ENCODE measurements around the gene HVCN1. TPM values are rescaled to one million over a fixed set of nuclear protein-coding genes. Genes with fewer than 3 reads are reported as not detected.
"Not testable (repeated sequence)": the region's sequence is repeated elsewhere in the genome, so short reads cannot be mapped to it uniquely, and the experiment has no call there.

Gene HVCN1
- total RNA-seq, 1 donor from 2014 or later = 1.4 TPM

DNA sequence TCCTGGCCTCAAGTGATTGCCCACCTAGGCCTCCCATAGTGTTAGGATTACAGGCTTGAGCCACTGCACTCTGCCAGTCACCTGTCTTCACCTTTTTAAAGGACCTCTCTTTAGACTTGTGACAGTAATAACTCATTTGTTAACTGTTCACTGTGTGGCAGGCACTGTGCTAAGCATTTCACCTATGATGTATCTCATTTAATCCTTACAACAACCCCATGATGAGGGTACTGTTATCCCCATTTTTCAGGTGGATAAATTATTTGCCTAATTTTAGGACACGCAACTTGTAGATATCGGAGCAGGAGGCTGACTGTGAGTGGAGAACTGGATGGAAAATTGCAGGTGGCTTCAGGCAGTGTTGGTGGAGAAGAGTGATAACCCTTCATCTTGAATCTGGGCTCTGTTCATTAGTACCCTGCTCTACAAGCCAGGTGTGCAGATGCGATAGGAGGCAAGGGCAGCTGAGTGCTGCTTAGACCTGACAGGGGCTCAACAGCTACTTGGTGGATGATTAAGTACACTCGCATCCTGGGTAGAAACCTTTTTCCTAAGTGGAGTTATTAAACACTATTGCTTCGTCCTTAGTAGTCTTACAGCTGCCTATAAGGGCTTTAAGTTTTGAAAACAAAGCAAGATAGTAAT lies 72.3 kb downstream of the HVCN1 start:
- H3K4me3 ChIP-seq (ENCODE audit: low read depth, low read length) = no peak overlapping the region
- no peak for DNase-seq (ENCODE audit: low read depth)
- TF ChIP-seq, protein P1, sequence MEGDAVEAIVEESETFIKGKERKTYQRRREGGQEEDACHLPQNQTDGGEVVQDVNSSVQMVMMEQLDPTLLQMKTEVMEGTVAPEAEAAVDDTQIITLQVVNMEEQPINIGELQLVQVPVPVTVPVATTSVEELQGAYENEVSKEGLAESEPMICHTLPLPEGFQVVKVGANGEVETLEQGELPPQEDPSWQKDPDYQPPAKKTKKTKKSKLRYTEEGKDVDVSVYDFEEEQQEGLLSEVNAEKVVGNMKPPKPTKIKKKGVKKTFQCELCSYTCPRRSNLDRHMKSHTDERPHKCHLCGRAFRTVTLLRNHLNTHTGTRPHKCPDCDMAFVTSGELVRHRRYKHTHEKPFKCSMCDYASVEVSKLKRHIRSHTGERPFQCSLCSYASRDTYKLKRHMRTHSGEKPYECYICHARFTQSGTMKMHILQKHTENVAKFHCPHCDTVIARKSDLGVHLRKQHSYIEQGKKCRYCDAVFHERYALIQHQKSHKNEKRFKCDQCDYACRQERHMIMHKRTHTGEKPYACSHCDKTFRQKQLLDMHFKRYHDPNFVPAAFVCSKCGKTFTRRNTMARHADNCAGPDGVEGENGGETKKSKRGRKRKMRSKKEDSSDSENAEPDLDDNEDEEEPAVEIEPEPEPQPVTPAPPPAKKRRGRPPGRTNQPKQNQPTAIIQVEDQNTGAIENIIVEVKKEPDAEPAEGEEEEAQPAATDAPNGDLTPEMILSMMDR (conservative IDR thresholded peaks at IDR 0.05; ENCODE audit: low read depth, low read length) = no peak

DNA sequence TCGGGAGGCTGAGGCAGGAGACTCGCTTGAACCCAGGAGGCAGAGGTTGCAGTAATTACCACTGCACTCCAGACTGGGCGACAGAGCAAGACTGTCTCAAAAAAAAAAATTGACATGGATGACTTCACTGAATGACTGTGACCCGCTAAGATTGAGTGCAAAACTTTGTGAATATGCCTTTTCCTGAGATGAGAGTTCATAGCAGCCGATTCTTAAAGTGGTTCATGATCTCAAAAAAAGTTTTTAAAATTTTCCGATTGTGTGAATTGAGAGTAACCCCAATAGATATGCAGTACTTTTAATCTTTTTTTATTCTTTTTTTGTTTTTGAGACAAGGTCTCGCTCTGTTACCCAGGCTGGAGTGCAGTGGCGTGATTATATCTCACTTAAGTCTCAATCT lies 73.7 kb downstream of the HVCN1 start:
- TF ChIP-seq, protein P1 (conservative IDR thresholded peaks at IDR 0.05; ENCODE audit: low read depth, low read length) = no peak
- peak overlapping the region; percentile 97 for H3K4me3 ChIP-seq (ENCODE audit: low read depth, low read length)
- no peak for DNase-seq (ENCODE audit: low read depth)

DNA sequence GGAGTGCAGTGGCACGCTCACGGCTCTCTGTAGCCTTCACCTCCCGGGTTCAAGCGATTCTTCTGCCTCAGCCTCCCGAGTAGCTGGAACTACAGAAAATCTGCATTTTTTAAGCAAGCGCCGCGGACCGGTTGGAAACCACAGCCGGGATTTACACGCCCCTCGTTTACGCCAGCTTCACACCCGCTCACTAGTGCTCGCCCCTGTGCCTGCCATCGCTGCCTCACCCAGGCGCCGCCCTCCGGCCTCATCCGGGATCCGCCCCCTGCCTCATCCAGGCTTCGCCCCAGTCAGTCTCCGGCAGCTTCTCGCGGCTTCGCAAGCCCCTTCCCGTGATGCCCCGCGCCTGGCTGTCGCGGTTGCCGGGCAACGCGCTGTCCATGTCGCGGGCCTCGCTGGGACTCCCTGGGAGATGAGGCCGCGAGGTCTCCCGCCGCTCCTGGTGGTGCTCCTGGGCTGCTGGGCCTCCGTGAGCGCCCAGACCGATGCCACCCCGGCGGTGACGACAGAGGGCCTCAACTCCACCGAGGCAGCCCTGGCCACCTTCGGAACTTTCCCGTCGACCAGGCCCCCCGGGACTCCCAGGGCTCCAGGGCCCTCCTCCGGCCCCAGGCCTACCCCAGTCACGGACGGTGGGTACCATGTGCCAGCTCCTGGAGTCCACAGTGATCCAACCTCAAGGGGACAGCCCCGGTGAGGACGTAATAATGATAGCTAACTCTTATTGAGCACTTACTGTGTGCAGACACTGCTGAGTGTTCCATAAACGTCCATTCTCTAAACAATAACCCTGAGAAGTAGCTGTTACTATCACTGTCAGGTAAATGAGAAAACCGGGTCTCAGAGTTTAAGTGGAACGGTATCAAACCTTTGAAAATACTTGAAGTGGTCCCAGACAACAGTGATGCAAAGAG lies 74.9 kb downstream of the HVCN1 start, which contains the start of gene TCTN1:
TCTN1 (plus strand) TSS at position 359 of the 914 bp plus-strand sequence; CDS start at position 413, 54 bp downstream.
- TF ChIP-seq, protein P1 (conservative IDR thresholded peaks at IDR 0.05; ENCODE audit: low read depth, low read length) = peak; percentile 5
- no peak for DNase-seq (ENCODE audit: low read depth)
- H3K4me3 ChIP-seq (ENCODE audit: low read depth, low read length) = peak within 1 kb of the TSS; percentile 97

DNA sequence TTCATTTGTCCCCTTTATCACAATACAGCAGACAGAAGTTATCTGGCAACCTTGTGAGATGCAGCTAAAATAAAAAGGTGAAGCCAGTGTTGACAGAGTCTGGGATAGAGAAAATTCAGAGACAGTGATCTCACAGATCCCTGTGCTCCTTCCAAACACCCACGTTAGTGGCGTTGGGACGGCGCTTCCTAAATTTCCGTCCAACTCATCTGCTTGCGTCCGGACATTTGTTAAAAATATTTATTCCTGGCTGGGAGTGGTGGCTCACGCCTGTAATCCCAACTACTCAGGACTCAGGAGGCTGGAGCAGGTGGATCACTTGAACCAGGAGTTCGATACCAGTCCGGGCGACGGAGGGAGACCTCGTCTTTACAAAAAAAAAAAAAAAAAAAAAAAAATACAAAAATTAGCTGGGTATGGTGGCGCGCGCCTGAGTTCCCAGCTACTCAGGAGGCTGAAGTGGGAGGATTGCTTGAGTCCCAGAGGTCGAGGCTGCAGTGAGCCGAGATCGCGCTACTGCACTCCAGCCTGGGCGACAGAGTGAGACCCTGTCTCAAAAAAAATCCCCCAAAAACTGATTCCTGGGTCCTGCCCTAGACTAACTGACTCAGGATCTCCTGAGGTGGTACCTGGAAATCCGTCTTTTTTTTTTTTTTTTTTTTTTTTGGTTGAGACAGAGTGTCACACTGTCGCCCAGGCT lies 75.7 kb downstream of the HVCN1 start:
- peak overlapping the region; percentile 97 for H3K4me3 ChIP-seq (ENCODE audit: low read depth, low read length)
- TF ChIP-seq, protein P1 (conservative IDR thresholded peaks at IDR 0.05; ENCODE audit: low read depth, low read length) = no peak
- DNase-seq (ENCODE audit: low read depth) = no peak

DNA sequence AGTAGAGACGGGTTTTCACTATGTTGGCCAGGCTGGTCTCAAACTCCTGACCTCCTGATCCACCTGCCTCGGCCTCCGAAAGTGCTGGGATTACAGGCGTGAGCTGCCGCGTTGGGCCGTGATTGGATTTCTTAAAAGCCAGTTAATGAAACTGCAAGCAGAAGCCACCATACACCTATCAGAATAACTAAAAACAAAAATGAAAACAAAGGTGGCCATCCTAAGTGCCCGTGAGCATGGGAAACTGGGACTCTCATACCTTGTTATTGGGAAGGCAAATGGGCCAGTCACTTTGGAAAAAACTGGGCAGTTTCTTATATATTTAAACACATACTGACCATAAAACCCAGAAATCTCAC lies 82.7 kb downstream of the HVCN1 start:
- TF ChIP-seq, protein P1 (conservative IDR thresholded peaks at IDR 0.05; ENCODE audit: low read depth, low read length) = no peak
- H3K4me3 ChIP-seq (ENCODE audit: low read depth, low read length) = no peak overlapping the region
- DNase-seq (ENCODE audit: low read depth) = no peak

DNA sequence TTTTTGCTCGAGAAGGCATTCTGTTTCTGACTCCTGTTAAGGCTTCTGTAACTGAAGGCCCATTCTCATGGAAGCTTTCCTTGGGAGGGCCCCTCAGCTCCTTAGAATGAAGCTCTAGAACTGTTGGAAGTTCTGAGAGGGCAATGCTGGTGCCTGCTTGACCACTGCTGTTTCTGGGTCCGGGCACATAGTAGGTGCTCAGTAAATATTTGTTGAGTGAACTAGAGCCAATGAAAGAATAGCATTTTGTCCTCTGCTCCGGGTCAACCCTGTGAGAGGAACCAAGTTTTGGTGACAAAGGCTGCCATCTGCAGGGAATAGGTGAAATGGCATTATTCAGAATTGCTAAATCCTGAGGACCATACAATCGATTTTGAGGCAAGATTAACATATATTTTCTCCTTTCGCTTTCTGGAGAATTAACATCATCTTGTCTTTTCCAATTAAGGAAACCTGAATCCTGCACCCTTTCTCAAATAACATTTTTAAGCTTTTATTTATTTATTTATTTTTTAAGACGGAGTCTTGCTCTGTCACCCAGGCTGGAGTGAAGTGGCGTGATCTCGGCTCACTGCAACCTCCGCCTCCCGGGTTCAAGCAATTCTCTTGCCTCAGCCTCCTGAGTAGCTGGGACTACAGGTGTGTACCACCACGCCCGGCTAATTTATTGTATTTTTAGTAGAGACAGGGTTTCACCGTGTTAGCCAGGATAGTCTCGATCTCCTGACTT lies 86.7 kb downstream of the HVCN1 start:
- not testable (repeated sequence) for H3K4me3 ChIP-seq (ENCODE audit: low read depth, low read length); DNase-seq (ENCODE audit: low read depth)
- TF ChIP-seq, protein P1 (conservative IDR thresholded peaks at IDR 0.05; ENCODE audit: low read depth, low read length) = peak; percentile 74

All from epithelial cell of proximal tubule (primary cell).